HCT116 (cell line): ENCODE results near the gene CCR6. TPM values are rescaled to one million over a fixed set of nuclear protein-coding genes. Genes with fewer than 3 reads are reported as not detected.

ENCODE experiments used
- ATAC-seq: fragments of 200-7000 bp; cut with Tn5 transposase; 2 replicates; pipeline ENCODE4 v1.9.1; 2020; ENCODE audit warnings: mild to moderate bottlenecking, moderate library complexity
- BruUV-seq: library from RNA; stranded (reverse); fragments of 400-500 nt; replicated peaks from 2 replicates; lab custom pipeline; 2021; lab: Mats Ljungman, UMichigan
- CTCF ChIA-PET: fragments of 300-600 bp; sonication (Branson Sonifier 250); formaldehyde crosslinking; loops from one replicate; lab custom pipeline; 2021; ENCODE audit warnings: antibody characterized with exemption; lab: Charles Lee
- POLR2A ChIA-PET: fragments of 300-600, 350-600 bp; sonication (Branson Sonifier 250); formaldehyde crosslinking; loops from one replicate; lab custom pipeline; 2021; ENCODE audit warnings: antibody characterized with exemption; lab: Charles Lee
- RAD21 ChIA-PET, 2 experiments: fragments of 300-600 bp; sonication (Branson Sonifier 250); formaldehyde crosslinking; loops; one replicate each; lab custom pipeline; 2023; ENCODE audit warnings: low total read pairs in 2 of 2; ENCODE audit not compliant: uncharacterized antibody in 2 of 2, unreplicated experiment in 2 of 2, low non-redundant PET in 1 of 2; lab: Charles Lee
- DNase-seq: peaks from one replicate; pipeline ENCODE4 v3.0.0-alpha.2; 2010; ENCODE audit warnings: low read depth, low spot score
- H2AFZ ChIP-seq: fragments of 200-600 bp; shearing (Covaris generic), sonication (generic); 2 replicates; pipeline ENCODE4 v1.6.1; 2017; ENCODE audit warnings: low read depth, mixed run types, mixed read lengths, antibody characterized with exemption, low read length; ENCODE audit not compliant: poor library complexity, severe bottlenecking
- H3K27ac ChIP-seq: 2 replicates; pipeline ENCODE4 v1.5.1; 2012; ENCODE audit warnings: low read depth, low read length
- H3K27me3 ChIP-seq: fragments of 200-600 bp; sonication (generic); 2 replicates; pipeline ENCODE4 v1.6.1; 2016; ENCODE audit warnings: mixed run types, low read length, mixed read lengths; ENCODE audit not compliant: insufficient read depth
- H3K36me3 ChIP-seq, 2 experiments: fragments of 200-500 bp in 1 of 2; fragments of 200-600 bp in 1 of 2; sonication (Bioruptor generic) in 1 of 2; sonication (generic) in 1 of 2; 2 replicates each; pipeline versions ENCODE4 v1.5.1 to v1.6.1; 2014 to 2016; ENCODE audit warnings: low read length in 2 of 2, inconsistent platforms in 1 of 2, mixed read lengths in 1 of 2, mixed run types in 1 of 2; ENCODE audit not compliant: insufficient read depth in 2 of 2, control insufficient read depth in 1 of 2
- H3K4me1 ChIP-seq, 2 experiments: fragments of 200-600 bp in 1 of 2; sonication (generic) in 1 of 2; 2 replicates each; pipeline versions ENCODE4 v1.5.1 to v1.6.1; 2012 to 2017; ENCODE audit warnings: low read length in 2 of 2, inconsistent platforms in 1 of 2, mild to moderate bottlenecking in 1 of 2, mixed read lengths in 1 of 2, mixed run types in 1 of 2, moderate library complexity in 1 of 2; ENCODE audit not compliant: insufficient read depth in 2 of 2, control insufficient read depth in 1 of 2
- H3K4me2 ChIP-seq: fragments of 200-600 bp; sonication (generic); 2 replicates; pipeline ENCODE4 v1.6.1; 2017; ENCODE audit warnings: mixed run types, low read length, mixed read lengths
- H3K4me3 ChIP-seq, 2 experiments: fragments of 200-600 bp in 1 of 2; sonication (generic) in 1 of 2; replicated peaks in 1 of 2; 2 replicates each; pipeline ENCODE4 v1.5.1; 2011 to 2016; ENCODE audit warnings: low read length in 2 of 2, control low read depth in 1 of 2, low read depth in 1 of 2, mild to moderate bottlenecking in 1 of 2, mixed read lengths in 1 of 2, mixed run types in 1 of 2
- H3K79me2 ChIP-seq: fragments of 200-600 bp; sonication (generic); 2 replicates; pipeline ENCODE4 v1.6.1; 2017; ENCODE audit warnings: mild to moderate bottlenecking, mixed run types, low read length, moderate library complexity, mixed read lengths; ENCODE audit not compliant: insufficient read depth
- H3K9ac ChIP-seq: fragments of 200-600 bp; sonication (generic); 2 replicates; pipeline ENCODE4 v1.6.1; 2016; ENCODE audit warnings: low read length, mixed read lengths
- H3K9me2 ChIP-seq: fragments of 200-600 bp; sonication (generic), shearing (Covaris generic); 2 replicates; pipeline ENCODE4 v1.6.1; 2017; ENCODE audit warnings: mixed run types, mild to moderate bottlenecking, moderate library complexity; ENCODE audit not compliant: insufficient read depth
- H3K9me3 ChIP-seq, 2 experiments: fragments of 200-500 bp in 1 of 2; fragments of 200-600 bp in 1 of 2; sonication (Bioruptor generic) in 1 of 2; sonication (generic) in 1 of 2; 2 replicates each; pipeline ENCODE4 v1.6.1; 2014 to 2017; ENCODE audit warnings: low read length in 2 of 2, mixed read lengths in 2 of 2, inconsistent platforms in 1 of 2, low read depth in 1 of 2, mild to moderate bottlenecking in 1 of 2, mixed run types in 1 of 2, moderate library complexity in 1 of 2; ENCODE audit not compliant: control insufficient read depth in 1 of 2, insufficient read depth in 1 of 2
- H4K20me1 ChIP-seq: fragments of 200-600 bp; sonication (generic), shearing (Covaris generic); 2 replicates; pipeline ENCODE4 v1.6.1; 2017; ENCODE audit warnings: mixed run types, mild to moderate bottlenecking, moderate library complexity; ENCODE audit not compliant: insufficient read depth
- ELF1 ChIP-seq: IDR thresholded peaks from 2 replicates; pipeline ENCODE4 v1.6.1; 2012; ENCODE audit warnings: low read depth, borderline replicate concordance
- JUND ChIP-seq: IDR thresholded peaks from 2 replicates; pipeline ENCODE4 v1.6.1; 2012
- RAD21 ChIP-seq: IDR thresholded peaks from 2 replicates; pipeline ENCODE4 v1.6.1; 2012; ENCODE audit warnings: low read depth, mild to moderate bottlenecking
- SIN3A ChIP-seq: IDR thresholded peaks from 2 replicates; pipeline ENCODE4 v1.6.1; 2012; ENCODE audit warnings: low read depth
- SRF ChIP-seq: IDR thresholded peaks from 2 replicates; pipeline ENCODE4 v1.6.1; 2012; ENCODE audit warnings: low read depth
- ZNF274 ChIP-seq: fragments of 200-500 bp; sonication (Bioruptor generic); IDR thresholded peaks from 2 replicates; pipeline ENCODE4 v1.6.1; 2014; ENCODE audit warnings: mild to moderate bottlenecking, low read depth, low read length, inconsistent platforms
- intact Hi-C: fragments of 100-400 bp; cut with micrococcal nuclease; formaldehyde crosslinking; loops from 2 replicates; pipeline ENCODE4 v1.10.0; 2022
- total RNA-seq: library from RNA; stranded (reverse); gene quantifications from one replicate; pipeline ENCODE4 v1.2.1, GENCODE V29; 2021; ENCODE audit not compliant: unreplicated experiment
- TF ChIP-seq, protein P1 (sequence below): IDR thresholded peaks from 2 replicates; pipeline ENCODE4 v1.6.1; 2012; ENCODE audit warnings: low read depth
- TF ChIP-seq, protein P2 (sequence below), 3 experiments: fragments of 200-600 bp in 1 of 3; sonication (generic) in 1 of 3; IDR thresholded peaks in 2 of 3; conservative IDR thresholded peaks in 1 of 3; 2 replicates each; pipeline ENCODE4 v1.5.1; 2012 to 2017; ENCODE audit warnings: low read depth in 2 of 3, low read length in 2 of 3, antibody characterized with exemption in 1 of 3, borderline replicate concordance in 1 of 3, control low read depth in 1 of 3, mild to moderate bottlenecking in 1 of 3, mixed read lengths in 1 of 3, mixed run types in 1 of 3, moderate library complexity in 1 of 3; ENCODE audit not compliant: insufficient read depth in 1 of 3

Gene CCR6
- total RNA-seq, 1 experiment from 2014 or later: not detected

- TF ChIP-seq, protein P1, sequence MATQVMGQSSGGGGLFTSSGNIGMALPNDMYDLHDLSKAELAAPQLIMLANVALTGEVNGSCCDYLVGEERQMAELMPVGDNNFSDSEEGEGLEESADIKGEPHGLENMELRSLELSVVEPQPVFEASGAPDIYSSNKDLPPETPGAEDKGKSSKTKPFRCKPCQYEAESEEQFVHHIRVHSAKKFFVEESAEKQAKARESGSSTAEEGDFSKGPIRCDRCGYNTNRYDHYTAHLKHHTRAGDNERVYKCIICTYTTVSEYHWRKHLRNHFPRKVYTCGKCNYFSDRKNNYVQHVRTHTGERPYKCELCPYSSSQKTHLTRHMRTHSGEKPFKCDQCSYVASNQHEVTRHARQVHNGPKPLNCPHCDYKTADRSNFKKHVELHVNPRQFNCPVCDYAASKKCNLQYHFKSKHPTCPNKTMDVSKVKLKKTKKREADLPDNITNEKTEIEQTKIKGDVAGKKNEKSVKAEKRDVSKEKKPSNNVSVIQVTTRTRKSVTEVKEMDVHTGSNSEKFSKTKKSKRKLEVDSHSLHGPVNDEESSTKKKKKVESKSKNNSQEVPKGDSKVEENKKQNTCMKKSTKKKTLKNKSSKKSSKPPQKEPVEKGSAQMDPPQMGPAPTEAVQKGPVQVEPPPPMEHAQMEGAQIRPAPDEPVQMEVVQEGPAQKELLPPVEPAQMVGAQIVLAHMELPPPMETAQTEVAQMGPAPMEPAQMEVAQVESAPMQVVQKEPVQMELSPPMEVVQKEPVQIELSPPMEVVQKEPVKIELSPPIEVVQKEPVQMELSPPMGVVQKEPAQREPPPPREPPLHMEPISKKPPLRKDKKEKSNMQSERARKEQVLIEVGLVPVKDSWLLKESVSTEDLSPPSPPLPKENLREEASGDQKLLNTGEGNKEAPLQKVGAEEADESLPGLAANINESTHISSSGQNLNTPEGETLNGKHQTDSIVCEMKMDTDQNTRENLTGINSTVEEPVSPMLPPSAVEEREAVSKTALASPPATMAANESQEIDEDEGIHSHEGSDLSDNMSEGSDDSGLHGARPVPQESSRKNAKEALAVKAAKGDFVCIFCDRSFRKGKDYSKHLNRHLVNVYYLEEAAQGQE: no peak
- no peak for TF ChIP-seq JUND
- no peak for TF ChIP-seq SIN3A
- TF ChIP-seq RAD21: no peak
These were observed 32.7 kb upstream of the CCR6 start (continued) for GRCh38 chr6:167090171-167090570.

DNA sequence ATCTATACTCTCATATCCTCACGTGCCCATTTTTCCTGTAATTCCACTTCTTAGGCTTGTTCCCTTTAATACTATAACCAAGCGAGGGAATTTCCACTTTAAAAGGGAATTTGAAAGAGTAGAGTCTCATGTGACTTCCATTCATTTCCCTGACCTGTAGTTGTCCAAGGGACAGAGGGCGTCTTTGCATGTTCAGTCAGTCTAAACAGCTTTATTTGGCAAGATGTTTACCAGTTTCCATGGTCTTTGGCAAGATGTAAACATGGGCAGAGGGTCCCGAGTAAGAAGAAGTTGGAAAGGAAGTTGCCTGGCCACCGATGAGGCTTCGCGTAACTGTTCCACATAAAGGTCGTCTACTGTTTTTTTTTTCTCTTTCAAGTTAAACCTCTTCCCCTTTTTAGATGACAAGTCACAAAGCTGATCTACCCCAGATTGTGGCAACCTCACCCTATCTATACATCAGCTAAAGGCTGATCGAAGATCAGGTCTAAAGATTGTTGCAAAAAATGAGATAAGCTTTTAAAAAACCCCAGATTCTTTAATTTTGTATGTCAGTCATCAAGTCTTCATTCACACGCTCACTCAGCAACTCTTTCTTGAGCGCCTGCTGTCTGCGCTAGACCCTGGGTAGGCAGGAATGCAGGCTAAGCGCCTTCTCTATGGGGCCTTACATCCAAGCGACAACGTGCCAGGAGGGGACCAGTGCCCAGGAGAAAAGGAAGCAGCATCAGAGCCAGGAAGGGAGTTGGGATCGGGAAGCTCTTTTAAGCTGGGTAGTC lies 31.7 kb upstream of the CCR6 start:
- ChIA-PET POLR2A (no interaction called here), CTCF (no interaction called here), RAD21 (no interaction called here)
- H3K36me3 ChIP-seq: no peaks in the 10 kb centered on the region
- no peak overlapping the region for H2AFZ ChIP-seq
- H3K9me3 ChIP-seq: no peaks in the 10 kb centered on the region
- no peaks in the 10 kb centered on the region for H3K79me2 ChIP-seq
- H3K4me3 ChIP-seq: no peak overlapping the region
- BruUV-seq: no TSS peak
- DNase-seq (no peak), ATAC-seq (no peak)
- H3K9ac ChIP-seq: no peak overlapping the region
- intact Hi-C loops: no loop called here
- H3K27ac ChIP-seq: no peak overlapping the region
- H3K9me2 ChIP-seq: no peaks in the 10 kb centered on the region
- no peaks in the 10 kb centered on the region for H3K4me1 ChIP-seq
- no peaks in the 10 kb centered on the region for H3K27me3 ChIP-seq
- H4K20me1 ChIP-seq: no peaks in the 10 kb centered on the region
- TF ChIP-seq ZNF274 (no peak), ELF1 (no peak), JUND (no peak), SRF (no peak)
- TF ChIP-seq, protein P1: no peak
- TF ChIP-seq, protein P2, sequence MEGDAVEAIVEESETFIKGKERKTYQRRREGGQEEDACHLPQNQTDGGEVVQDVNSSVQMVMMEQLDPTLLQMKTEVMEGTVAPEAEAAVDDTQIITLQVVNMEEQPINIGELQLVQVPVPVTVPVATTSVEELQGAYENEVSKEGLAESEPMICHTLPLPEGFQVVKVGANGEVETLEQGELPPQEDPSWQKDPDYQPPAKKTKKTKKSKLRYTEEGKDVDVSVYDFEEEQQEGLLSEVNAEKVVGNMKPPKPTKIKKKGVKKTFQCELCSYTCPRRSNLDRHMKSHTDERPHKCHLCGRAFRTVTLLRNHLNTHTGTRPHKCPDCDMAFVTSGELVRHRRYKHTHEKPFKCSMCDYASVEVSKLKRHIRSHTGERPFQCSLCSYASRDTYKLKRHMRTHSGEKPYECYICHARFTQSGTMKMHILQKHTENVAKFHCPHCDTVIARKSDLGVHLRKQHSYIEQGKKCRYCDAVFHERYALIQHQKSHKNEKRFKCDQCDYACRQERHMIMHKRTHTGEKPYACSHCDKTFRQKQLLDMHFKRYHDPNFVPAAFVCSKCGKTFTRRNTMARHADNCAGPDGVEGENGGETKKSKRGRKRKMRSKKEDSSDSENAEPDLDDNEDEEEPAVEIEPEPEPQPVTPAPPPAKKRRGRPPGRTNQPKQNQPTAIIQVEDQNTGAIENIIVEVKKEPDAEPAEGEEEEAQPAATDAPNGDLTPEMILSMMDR (IDR thresholded peaks at IDR 0.05 in 2 of 3, conservative IDR thresholded peaks at IDR 0.05 in 1 of 3; ENCODE audit: borderline replicate concordance in 1 of 3, insufficient read depth in 1 of 3, low read depth in 2 of 3, low read length in 2 of 3): no peak
- TF ChIP-seq, all 23 proteins: peak for 0
- no peak overlapping the region for H3K4me2 ChIP-seq
